ENCODE results near the gene TNRC18. TPM values are rescaled to one million over a fixed set of nuclear protein-coding genes. Genes with fewer than 3 reads are reported as not detected.
"Not testable (repeated sequence)": the region's sequence is repeated elsewhere in the genome, so short reads cannot be mapped to it uniquely, and the experiment has no call there.

Gene TNRC18
- total RNA-seq, 2 donors from 2014 or later, result 67.6 to 69.0 TPM

DNA sequence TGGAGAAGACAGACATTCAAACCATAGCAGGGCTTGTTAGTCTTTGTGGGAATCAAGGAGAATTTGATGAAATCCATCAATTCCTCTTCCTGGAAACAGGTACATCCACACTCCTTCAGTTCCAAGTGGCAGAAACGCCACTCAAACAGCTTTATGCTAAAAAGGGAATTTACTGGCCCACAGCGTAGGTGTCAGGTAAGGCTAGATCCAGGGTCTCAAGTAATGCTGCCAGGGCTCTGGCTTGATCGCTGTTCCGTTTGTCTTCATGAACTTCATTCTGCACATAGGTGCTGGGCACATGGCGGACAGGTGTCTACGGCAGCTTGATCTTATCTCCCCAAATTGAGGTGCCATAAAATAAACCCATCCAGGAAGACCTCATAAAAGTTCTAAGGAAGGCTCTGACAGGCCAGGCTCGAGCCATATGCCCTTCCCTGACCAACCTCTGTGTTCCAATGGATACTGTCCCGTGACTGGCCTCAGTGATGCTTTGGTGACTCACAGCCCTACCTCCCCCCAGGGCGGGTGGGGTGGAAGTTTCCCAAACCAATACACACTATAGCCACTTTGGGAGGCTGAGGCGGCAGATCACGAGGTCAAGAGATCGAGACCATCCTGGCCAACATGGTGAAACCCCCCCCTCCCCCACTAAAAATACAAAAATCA, 153.5 kb downstream of the TNRC18 start:
- not testable (repeated sequence) for DNase-seq; H3K27me3 Mint-ChIP-seq (ENCODE audit: low read depth); H3K4me1 Mint-ChIP-seq (ENCODE audit: low read depth); H3K36me3 Mint-ChIP-seq (ENCODE audit: insufficient read depth in 2 of 2); H3K9me3 Mint-ChIP-seq; H3K4me3 Mint-ChIP-seq; ATAC-seq (replicated peaks in 1 of 2); H3K27ac Mint-ChIP-seq

- not testable (repeated sequence) for H3K4me3 Mint-ChIP-seq; DNase-seq; H3K4me1 Mint-ChIP-seq (ENCODE audit: low read depth); ATAC-seq (replicated peaks in 1 of 2); H3K36me3 Mint-ChIP-seq (ENCODE audit: insufficient read depth in 2 of 2); H3K27ac Mint-ChIP-seq; H3K27me3 Mint-ChIP-seq (ENCODE audit: low read depth); H3K9me3 Mint-ChIP-seq
Measured at GRCh38 chr7:5267829-5268228, 155.8 kb downstream of the TNRC18 start.

DNA sequence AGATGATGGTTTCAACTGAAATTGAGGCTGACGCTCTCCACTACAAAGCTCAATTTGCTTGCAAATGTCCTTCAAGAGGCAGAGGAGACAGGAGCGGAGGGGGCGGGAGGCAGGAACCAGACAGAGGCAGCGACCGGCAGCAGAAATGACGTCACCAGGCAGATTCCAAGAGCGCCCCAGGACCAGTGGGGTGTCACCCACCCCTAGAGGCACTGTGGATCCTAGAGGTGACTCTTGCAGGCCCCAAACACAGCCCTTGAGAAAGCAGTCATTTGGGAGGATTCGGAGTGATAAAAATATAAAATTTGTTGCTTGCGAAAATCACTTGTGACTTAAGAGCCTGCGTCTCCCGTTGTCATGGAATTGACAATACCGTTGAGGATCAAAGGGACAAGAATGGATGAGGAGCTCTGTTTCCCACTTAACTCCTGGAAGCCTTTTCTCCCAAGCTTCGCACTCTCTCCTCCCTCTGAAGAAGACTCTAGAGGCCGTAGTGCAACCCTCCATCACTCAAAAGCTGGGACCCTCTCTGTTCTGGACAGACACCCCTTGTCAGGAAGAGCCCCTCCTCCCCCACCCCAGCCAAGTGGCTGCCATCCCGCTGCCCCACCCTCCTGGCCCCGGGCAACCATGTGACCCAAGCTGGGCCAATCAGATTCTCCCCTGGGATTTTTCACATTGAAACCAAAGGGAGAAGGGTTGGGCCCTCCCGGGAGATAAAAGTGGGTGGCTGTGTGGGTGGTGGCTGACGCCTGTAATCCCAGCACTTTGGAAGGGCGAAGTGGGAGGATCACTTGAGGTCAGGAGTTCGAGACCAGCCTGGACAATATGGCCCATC, 157.2 kb downstream of the TNRC18 start:
- no peak overlapping the region for H3K4me3 Mint-ChIP-seq
- H3K27ac Mint-ChIP-seq, result no peak overlapping the region
- no peaks in the 10 kb centered on the region for H3K9me3 Mint-ChIP-seq
- no peaks in the 10 kb centered on the region for H3K27me3 Mint-ChIP-seq (ENCODE audit: low read depth)
- no peak for DNase-seq
- no peaks in the 10 kb centered on the region for H3K4me1 Mint-ChIP-seq (ENCODE audit: low read depth)
- ATAC-seq (replicated peaks in 1 of 2), result no peak
- H3K36me3 Mint-ChIP-seq (ENCODE audit: insufficient read depth in 2 of 2), result no peaks in the 10 kb centered on the region

- DNase-seq (no peak), ATAC-seq (replicated peaks in 1 of 2) (no peak)
- no peaks in the 10 kb centered on the region for H3K9me3 Mint-ChIP-seq
- H3K27me3 Mint-ChIP-seq (ENCODE audit: low read depth), result no peaks in the 10 kb centered on the region
- H3K27ac Mint-ChIP-seq, result no peak overlapping the region
- no peaks in the 10 kb centered on the region for H3K4me1 Mint-ChIP-seq (ENCODE audit: low read depth)
- H3K36me3 Mint-ChIP-seq (ENCODE audit: insufficient read depth in 2 of 2), result no peaks in the 10 kb centered on the region
- no peak overlapping the region for H3K4me3 Mint-ChIP-seq
Measured at GRCh38 chr7:5265320-5266190, 158.1 kb downstream of the TNRC18 start.

DNA sequence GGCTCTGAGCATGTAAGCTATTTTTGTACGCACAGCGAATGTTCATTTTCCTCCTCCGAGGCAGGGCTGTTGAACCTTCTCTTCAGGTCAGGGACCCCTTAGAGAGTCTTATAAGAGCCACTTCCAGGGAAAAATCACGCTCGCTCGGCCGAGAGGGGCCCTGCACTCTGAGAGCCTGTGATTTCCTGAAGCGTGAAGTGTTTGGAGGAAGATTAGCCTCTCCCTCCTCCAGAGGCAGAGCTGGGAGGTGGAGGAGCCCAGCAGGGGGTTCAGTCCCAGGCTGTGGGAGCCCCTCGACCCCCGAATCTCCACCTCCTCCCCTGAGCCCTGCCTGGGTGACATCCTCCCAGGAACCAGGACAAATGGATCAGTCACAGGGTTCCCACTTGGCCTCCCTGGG, 160.6 kb downstream of the TNRC18 start:
- not testable (repeated sequence) for ATAC-seq (replicated peaks in 1 of 2); H3K36me3 Mint-ChIP-seq (ENCODE audit: insufficient read depth in 2 of 2); H3K4me3 Mint-ChIP-seq; H3K4me1 Mint-ChIP-seq (ENCODE audit: low read depth); H3K27me3 Mint-ChIP-seq (ENCODE audit: low read depth); H3K9me3 Mint-ChIP-seq; H3K27ac Mint-ChIP-seq; DNase-seq

DNA sequence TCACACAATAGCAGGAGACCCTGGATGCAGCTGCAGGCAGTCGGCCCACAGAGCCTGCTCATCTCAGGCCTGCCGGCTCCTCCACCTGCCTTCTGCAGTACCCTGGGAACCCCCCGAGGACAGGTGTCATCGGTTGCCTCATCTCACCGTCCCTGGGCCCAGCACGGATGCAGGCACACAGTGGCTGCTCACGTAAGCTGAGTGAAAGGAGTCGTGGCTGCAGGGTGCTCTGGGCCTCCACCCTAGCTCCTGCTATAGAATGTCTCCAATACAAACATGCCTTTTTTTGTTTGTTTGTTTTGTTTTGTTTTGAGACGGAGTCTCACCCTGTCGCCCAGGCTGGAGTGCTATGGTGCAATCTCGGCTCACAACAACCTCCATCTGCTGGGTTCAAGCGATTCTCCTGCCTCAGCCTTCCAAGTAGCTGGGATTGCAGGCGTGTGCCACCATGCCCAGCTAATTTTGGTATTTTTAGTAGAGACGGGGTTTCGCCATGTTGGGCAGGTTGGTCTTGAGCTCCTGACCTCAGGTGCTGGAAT, 163.0 kb downstream of the TNRC18 start:
- H3K27me3 Mint-ChIP-seq (ENCODE audit: low read depth); H3K27ac Mint-ChIP-seq; DNase-seq; H3K9me3 Mint-ChIP-seq; H3K4me3 Mint-ChIP-seq; H3K36me3 Mint-ChIP-seq (ENCODE audit: insufficient read depth in 2 of 2); H3K4me1 Mint-ChIP-seq (ENCODE audit: low read depth); ATAC-seq (replicated peaks in 1 of 2): not testable (repeated sequence)

Other genes with a start within 250 kb of the TNRC18 start
- gene WIPI2, start 233.6 kb downstream of the TNRC18 start, total RNA-seq, result 10 to 100 TPM; 67.7 to 69.8 TPM
- 1 to 10 TPM in 1 of 2 donors, under 1 TPM in 1; 0.48 to 1.3 TPM for gene SLC29A4, start 140.9 kb downstream of the TNRC18 start, total RNA-seq
- 10 to 100 TPM in 1 of 2 donors, 1 to 10 TPM in 1; 10.0 to 12.3 TPM for gene FBXL18, start 90.0 kb upstream of the TNRC18 start, total RNA-seq
- gene ACTB, start 106.8 kb upstream of the TNRC18 start, total RNA-seq, result 1,000 to 10,000 TPM; 4,284 to 5,173 TPM
- gene FSCN1, start 169.0 kb upstream of the TNRC18 start, total RNA-seq, result 10 to 100 TPM; 25.7 to 31.3 TPM